NOMO-1 treated with DMSO at 0.1 percent for 48 hours (cell line): ENCODE measurements around the gene IGF2.

Source experiments
- DNase-seq: peaks from one replicate; lab custom pipeline; 2025; ENCODE audit not compliant: unreplicated experiment; lab: John Stamatoyannopoulos, UW

Gene IGF2

DNA sequence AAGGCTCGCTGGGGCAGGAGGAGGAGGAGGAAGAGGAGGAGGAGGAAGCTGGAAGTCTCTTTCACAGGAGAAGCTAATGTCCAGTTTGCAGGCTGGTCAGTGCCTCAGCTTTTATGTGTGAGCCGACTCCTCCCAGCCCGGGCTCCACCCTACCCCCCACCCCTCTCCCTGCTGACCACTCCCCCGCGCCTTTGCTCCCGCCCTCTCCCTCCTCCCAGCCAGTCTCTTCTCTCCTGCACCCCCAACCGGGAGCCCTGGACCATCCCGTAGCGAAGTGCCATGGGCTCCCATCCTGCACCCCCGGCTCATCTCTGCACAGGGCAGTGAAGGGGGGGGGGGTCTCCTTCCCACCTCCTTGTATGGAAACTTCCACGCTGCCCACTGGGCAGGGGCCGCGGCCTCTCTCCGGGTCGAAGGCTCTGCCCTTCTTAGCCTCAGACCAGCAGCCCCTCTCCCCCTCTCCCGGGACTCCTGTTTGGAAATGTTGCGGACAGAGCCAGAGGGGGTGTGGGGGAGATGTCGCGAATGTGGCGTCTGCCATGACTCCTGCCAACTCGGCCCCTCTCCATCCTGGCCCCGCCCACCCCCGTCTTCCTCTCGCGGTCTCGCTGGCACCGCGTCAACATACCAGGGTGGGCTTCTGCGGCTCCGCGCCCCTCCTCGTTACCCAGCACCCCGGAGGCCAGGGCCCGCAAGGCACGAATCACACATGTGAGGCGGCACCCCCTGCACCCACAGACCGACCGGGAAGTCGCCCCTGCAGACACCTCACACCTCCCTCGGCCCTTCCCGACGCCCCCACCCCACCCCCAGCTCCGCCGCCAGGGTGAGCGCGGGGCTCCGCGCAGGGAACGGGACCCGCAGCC, 1.8 kb downstream of the IGF2 start:
- no peak for DNase-seq

DNA sequence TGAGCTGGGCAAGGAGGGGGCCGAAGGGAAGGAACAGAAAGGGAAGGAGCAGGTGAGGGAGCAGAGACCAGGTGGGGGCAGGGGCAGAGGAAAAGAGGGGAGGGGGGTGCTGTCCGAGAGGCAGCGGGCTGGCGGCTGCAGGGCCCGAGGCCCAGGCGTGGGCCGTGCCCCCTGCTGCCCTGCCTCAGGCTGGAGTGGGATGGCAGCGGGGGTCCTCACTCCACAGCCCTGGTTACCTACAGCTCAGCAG, 2.3 kb downstream of the IGF2 start:
- DNase-seq = no peak

DNA sequence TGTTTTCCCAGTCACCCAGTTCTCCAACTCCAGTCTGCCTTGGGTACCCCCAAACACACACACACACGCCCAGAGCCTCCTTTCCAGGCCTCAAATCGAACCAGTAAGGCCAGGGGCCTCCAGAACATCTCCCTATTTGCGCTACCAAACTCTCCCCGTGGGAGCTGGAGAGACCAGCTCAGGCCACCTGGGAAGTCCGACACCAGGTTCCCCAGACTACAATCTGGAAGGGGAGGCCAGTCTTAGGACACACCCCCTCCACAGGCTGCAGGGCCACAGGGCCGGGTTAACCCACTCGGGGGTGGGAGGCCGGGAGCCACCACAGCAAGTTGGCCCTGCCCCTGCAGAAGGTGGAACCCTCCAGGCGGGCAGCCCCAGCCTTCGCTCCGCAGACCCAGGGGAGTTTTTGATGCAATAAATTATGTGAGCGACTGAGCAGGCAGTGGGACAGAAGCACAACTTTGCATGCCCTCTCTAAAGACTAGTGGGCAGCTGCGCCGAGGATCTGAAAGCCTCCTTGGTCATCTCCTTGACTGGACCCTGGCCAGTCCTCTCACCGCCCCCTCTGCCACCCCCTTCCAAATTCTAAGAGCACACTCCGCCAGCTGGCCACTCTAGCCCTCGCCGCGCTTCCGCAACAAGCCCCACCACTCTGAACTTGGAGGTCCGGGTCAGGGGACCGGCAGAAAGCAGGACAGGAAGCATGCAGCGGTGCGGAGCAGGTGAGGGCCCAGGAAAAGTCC, 2.8 kb downstream of the IGF2 start:
- no peak for DNase-seq

DNA sequence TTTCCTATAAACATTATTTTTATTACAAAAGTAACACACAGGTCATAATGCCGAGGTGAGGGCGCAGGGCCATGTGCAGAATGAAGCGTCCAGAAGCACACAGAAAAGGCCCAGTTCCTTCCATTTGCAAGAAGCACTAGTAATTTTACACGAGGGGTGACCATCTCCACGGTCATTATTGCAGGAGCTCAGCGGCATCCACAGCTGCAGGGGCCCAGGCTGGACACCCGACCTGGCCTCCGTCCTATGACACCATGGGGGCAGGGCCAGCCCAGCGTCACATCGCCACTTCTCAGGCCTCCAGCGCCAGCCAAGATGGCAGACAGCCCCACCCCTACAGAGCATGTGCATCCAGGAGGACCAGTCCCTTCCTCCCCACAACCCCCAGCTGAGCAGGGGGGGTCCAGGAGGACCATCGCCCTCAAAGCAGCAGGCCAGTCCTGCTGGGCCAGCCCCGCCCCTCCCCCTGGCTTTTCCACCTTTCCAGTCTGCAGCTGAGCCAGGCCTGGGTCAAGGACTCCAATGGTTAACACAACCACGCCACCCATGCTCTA, 3.5 kb downstream of the IGF2 start:
- no peak for DNase-seq

DNA sequence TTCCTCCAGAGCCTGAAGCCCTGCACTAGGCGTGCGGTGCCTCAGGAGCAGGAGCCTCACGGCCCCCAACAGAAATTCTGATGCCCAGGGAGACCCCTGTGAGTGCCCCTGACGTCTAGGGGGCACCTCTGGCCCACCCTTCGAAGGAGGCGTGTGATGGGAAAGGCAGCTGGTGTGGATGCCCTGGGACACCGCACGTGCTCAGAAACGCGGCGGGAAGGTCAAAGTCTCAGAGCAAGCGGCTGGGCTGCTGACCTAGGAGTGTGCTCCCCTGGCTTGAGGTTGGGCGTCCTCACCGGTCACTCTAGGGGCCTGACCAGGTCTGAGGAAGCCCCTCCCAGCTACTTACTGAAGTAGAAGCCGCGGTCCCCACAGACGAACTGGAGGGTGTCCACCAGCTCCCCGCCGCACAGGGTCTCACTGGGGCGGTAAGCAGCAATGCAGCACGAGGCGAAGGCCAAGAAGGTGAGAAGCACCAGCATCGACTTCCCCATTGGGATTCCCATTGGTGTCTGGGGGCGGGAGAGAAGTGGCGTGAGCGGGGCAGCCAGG, 4.1 kb downstream of the IGF2 start:
- no peak for DNase-seq

DNA sequence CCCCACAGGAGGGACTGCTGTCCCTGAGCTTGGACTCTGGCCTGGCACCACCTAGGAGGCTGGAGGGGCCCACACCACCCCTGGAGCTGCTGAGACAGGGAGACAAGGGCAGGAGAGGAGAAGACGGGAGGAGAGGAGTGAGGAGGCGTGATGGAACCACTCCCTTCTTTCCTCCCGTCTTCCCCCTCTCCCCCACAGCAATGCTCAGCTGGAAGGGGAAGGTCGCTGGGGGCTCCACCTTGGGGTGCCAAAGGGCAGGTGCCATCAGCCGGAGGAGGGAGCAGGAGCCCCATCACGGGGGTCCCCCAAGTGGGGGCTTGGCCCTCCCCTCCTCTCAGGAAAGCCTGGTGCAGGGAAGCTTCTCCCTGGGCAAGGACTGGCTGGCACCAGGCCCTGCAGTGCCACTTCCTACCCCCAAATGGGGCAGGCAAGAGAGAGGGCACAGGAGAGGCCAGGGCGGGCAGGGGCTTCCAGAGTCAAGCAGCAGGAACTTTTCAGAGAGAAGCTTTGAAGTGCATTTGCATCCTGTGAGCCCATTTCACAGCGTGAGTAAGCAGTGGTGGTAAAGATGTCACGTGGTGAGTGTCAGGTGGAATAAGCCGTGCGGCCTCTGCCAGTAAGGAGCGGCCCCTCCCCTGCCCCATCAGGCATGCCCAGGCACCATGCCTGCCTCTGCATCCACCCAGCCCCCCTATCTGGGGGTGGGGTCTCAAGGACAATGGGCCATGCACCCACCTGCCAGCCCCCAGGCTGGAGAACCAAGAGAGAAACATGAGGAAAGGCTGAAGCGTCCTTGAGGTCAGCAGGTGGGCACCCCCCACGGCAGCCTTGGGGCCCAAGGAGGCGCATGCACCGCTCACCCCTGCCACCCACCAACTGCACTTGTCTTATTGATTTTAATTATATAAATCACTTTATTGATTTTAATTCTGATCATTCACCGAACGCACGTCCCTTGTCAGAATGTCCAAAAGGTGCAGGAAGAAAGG, 4.9 kb downstream of the IGF2 start:
- DNase-seq = no peak

DNA sequence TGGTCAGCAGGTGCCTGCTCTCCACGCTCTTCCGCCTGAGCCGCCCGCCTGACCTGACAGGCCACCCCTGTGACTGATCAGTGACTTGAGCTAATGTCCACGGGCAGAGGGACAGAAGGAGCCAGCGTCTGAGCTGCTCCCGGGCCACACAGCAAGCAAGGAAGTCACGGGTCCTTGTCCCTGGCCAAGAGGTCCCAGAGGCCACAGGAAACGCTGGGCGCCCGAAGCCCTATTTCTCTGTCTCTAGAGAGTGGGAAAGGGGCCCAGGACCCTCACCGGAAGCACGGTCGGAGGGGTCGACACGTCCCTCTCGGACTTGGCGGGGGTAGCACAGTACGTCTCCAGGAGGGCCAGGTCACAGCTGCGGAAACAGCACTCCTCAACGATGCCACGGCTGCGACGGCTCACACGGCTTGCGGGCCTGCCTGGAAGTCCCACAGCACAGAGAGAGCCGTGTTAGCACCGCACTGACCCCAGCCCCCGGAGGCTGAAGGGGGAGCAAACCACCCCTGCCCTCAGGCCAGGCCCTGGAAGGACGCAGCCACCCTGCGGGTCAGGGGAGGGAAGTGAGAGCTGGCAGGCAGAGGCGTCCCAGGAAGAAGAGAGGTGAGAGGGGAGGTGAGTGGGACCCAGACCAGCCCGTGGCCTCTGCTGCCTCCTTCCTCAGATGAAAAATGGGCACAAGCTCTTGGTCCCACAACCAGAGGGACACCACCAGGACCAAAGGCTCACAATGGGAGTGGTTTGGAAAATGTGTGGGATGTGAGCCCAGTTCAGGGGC, 5.8 kb downstream of the IGF2 start:
- DNase-seq = no peak

DNA sequence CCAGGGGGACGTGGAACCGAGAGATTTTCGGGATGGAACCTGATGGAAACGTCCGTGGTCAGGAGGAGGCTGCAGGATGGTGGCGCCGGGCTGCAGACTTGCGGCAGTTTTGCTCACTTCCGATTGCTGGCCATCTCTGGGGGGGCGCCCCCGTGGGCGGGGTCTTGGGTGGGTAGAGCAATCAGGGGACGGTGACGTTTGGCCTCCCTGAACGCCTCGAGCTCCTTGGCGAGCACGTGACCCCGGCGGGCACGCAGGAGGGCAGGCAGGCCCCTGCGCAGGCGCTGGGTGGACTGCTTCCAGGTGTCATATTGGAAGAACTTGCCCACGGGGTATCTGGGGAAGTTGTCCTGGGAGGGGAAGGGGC, 6.3 kb downstream of the IGF2 start:
- no peak for DNase-seq

DNA sequence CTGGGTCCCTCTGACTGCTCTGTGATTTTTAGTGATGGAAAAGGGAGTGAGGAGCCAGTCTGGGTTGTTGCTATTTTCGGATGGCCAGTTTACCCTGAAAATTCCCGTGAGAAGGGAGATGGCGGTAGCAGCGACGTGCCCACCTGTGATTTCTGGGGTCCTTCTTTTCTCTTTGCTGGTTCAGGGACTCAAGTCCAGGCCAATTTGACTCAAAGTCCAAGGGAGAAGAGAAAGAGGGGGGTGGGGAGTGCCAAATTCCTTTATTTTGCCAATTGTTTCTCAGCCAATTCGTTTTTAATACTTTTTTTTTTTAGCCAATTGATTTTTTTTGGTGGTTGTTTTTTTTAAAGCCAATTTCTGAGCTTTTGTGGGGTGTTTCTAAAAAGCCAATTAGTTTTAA, 6.9 kb downstream of the IGF2 start:
- DNase-seq = no peak

DNA sequence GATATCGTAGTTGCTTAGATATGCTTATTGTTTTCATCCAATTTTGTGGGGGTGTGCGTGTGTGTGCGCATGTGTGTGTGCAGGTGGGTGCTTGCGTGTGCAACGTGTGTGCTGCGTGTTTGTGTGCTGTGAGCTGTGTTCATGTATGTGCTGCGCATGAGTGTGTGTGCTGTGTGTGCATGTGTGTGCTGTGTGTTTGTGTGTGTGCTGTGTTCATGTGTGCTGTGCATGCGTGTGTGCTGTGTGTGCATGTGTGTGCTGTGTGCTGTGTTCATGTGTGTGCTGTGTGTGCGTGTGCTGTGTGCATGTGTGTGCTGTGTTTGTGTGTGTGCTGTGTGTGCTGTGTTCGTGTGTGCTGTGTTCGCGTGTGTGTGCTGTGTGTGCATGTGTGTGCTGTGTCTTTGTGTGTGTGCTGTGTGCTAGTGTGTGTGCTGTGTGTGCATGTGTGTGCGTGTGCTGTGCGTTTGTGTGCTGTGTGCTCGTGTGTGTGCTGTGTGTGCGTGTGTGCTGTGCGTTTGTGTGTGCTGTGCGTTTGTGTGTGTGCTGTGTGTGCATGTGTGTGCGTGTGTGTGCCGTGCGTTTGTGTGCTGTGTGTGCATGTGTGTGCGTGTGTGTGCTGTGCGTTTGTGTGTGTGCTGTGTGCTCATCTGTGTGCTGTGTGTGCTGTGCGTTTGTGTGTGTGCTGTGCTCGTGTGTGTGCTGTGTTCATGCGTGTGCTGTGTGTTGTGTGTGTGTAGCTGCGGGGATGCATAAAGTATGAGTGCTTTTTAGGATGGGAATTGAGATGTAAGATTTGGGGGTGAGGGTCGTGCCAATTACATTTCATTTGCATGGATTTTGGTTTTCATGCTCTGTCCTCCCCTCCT, 7.6 kb downstream of the IGF2 start:
- no peak for DNase-seq

DNA sequence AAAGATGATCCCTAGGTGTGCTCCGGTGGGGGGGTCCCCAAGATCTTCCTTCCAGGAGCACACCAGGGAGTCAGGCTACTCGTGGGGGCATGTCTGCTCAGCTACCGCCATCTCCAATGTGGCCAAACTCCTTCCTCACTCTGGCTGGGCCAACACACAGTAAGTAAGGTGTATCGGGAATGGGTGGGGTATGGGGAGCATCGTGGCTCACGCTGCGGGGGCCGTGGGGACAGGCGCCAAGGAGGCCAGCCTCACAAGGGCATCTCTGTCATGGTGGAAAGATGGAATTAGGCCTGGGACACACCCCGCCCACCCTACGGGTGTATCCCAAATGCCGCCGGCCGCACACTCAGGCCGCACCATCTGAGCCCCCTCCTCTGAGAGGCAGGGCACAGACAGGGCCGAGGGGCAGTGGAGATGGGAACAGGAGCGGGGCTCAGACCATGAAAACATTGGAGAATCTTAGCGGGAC, 8.3 kb downstream of the IGF2 start:
- no peak for DNase-seq

DNA sequence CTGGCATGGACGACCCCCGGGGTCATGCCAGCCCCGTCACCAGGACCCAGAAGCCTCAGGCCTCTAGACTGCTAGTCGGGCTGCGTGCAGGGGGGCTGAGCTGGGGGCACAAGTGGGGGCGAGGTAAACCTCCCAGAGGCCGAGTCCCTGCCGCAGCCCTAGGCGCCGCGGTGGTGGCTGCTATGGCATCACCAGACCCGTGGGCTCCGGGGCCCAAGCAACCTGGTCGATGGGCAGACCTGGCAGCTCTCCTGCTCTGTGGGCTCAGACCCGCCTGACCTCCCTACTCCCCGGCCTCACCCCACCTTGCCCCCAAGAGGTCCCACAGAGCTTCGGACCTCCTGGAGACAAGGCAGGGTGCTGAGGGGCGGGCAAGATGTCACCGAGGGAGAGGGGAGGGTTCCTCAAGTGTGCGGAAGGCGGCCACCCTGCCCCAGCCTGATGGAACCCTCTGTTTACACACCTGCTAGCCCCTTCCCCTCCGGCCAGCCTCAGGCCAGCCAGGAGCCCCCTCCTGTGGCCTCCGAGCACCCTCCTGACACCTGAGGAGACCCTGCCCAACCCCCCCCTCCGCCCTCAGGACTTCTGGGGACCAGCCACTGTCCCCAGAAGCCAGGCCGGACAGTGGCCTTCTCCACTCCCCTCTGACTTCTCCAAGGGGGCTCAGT, 9.4 kb downstream of the IGF2 start:
- no peak for DNase-seq

DNA sequence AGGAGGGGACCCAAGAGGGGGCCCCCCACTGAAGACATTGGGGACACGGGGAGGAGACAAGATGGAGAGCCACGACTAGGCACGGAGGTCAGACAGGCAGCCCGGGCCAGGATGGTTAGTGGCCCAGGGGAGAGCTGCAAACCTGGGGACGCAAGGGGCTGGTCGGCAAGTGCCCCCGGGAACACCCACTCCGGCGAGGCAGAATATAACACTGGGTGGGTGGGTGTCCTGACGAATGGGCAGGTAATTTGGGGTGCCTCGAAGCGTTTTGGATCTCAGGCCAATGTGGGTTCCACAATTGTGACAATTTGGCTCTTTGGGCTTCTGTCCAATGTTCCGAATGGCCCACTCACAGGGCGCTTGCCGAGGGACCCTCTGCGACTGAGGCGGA, 9.9 kb downstream of the IGF2 start:
- DNase-seq = no peak

DNA sequence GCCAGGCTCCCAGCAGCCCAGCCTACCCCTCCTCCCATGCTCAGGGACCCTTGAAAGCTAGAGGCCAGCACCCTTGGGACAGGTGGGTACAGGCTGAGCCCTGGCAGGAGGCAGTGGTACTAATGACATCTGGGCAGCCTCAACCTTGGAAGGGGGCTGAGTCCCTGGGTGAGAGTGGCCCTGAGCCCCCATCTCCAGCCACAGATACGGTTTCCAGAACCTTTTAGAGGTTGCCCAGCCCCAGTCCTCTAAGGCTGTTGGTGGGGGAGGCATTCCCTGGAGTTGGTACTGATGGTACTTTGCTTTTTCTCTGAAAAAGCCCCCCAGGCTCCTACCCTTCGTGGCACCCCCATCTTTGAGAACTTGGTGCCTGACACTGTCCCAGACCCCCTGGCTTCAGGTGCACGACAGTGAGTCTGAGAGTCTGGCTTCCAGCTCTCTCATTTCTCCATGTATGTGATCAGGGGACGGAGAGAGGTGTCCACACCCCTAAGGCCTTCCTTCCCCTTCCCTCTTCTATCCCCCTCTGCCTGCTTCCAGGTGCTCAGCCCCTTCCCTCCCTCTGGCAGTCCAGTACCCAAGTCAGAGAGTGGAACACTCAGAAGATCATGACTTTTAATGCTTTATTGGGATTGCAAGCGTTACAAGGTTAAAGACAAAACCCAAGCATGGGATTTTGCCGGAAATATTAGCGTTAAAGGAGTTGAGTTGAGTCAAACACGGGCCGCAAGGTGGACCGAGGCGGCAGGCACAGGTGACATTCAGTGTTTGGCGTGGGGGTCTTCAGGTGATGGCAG, 10.5 kb downstream of the IGF2 start:
- DNase-seq = no peak

DNA sequence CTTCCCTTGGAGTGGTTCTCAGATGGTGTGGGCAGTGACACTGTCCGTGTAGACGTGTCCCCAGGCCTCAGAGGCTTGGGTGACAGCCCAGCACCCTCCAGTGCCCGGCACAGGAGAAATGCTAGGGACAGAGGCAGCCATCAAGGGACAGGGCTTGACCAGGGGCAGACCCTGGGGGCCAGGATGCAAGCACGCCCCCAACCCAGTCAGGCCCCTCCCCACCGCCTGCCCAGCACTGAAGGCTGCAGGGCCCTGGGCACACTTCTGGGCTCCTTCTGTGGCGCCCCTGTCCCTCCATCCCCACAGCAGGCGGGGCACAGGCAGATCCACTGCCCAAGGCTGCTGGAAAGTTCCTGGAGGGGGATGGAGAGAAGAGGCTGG, 11.1 kb downstream of the IGF2 start:
- no peak for DNase-seq

DNA sequence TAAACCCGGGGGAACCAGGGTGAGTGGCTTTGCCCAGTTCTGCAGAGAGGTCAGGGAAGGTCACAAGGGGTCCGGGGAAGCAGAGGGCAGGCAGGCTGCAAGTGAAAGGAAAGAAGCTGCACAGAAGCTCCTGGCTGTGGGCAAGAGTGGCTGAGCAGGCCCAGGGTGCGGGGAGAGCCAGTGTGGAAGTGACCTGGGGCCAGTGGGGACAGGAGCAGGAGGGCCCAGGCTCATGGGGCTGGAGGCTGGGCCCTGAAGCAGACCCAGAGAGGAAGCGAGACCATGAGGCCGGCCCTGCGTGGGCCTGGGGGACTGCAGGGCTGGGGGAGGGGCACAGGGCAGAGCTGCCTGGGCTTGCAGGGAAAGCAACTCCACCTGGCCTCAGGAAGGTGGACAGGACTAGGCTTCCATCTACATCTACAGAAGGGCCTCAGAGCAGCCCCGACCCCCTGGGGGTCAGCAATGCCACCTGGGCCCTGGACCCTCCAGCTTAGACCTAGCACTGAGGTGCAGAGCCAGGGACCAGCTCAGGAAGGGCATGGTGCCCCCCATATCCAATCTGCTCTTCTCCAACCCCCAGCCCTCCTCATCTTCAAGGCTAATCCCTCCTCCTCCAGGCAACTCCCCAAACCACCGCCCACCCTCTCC, 11.6 kb downstream of the IGF2 start:
- no peak for DNase-seq

DNA sequence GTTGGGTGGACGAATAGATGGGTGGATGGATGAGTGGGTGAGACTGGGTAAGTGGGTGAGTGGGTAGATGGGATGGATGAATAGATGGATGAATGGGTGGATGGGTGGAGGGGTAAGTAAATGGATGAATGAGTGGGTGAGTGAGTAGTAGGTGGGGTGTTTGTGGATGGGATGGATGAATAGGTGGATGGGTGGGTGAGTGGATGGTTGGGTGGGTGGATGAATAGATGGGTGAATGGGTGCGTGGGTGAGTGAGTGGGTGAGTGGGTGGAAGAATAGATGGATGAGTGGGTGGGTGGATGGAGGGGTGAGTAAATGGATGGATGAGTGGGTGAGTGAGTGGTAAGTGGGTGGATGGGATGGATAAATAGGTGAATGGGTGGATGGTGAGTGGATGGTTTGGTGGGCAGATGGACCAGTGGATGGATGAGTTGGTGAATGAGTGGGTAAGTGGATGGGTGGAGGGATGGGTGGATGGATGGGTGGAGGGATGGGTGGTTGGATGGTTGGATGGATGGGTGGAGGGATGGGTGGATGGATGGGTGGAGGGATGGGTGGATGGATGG, 12.6 kb downstream of the IGF2 start:
- no peak for DNase-seq
